ENCODE measurements around the gene KIAA0930.
"Not testable (repeated sequence)": the region's sequence is repeated elsewhere in the genome, so short reads cannot be mapped to it uniquely, and the experiment has no call there.

The KIAA0930 gene

DNA sequence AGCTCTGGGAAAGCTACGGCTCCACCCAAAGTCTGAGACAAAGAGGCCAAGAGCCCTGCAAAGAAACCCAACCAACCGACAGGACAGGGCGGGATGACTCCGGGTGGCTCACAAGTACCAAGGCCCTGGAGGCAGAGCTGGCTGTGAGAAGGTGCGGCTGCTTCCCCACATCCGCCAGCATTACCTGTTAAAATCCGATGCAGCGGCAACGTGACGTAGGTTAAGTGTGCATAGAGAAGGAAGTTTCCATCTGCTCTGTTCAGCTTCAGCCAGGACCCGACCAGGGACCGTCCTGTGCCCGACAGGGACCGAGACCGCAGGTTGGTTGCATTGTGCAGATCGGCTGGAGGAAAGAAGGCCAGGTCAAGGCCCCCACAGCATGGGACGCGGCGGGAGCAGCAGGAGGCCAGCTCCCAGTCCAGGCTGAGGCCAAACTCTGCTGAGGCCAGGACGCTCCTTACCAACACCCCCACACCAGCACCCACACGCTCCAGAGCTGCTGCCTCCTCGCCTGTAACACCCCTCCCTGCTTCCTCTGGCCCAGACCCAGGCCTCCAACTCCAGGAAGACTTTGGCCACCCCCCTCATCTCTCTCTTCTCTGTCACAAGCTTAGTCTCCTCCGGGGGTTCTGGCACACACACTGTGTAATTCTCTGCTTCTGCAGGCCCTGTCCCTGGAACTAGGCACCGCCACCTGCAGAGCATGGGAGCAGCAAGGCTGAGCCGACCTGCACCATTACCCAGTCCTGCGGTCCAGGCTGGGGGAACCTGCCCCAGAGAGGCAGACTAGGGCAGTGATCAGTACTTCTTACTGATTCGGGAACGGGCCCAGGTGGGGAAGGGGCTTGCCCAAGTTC is 42.9 kb downstream of the KIAA0930 start:
- no peak overlapping the region for H3K4me3 ChIP-seq (ENCODE audit: low read depth, low read length)
- DNase-seq (ENCODE audit: low read depth, low spot score), result no peak
- in situ Hi-C loops (cut with HindIII; ENCODE audit: low sequenced_read_pairs), result no loop called here
- no peak for TF ChIP-seq CTCF (IDR thresholded peaks at IDR 0.05; ENCODE audit: low read depth, low read length)

- in situ Hi-C loops (cut with HindIII; ENCODE audit: low sequenced_read_pairs), result no loop called here
- no peak for TF ChIP-seq CTCF (IDR thresholded peaks at IDR 0.05; ENCODE audit: low read depth, low read length)
- DNase-seq (ENCODE audit: low read depth, low spot score), result no peak
- H3K4me3 ChIP-seq (ENCODE audit: low read depth, low read length), result no peak overlapping the region
Observed at GRCh38 chr22:45196926-45197605, 43.6 kb downstream of the KIAA0930 start.

GRCh38 chr22:45196308-45196707 is 44.4 kb downstream of the KIAA0930 start:
- no peak for TF ChIP-seq CTCF (IDR thresholded peaks at IDR 0.05; ENCODE audit: low read depth, low read length)
- in situ Hi-C loops (cut with HindIII; ENCODE audit: low sequenced_read_pairs), result no loop called here
- no peak for DNase-seq (ENCODE audit: low read depth, low spot score)
- H3K4me3 ChIP-seq (ENCODE audit: low read depth, low read length), result no peak overlapping the region

GRCh38 chr22:45195616-45196015 is 45.1 kb downstream of the KIAA0930 start:
- no peak overlapping the region for H3K4me3 ChIP-seq (ENCODE audit: low read depth, low read length)
- in situ Hi-C loops (cut with HindIII; ENCODE audit: low sequenced_read_pairs), result no loop called here
- TF ChIP-seq CTCF (IDR thresholded peaks at IDR 0.05; ENCODE audit: low read depth, low read length), result no peak
- DNase-seq (ENCODE audit: low read depth, low spot score), result no peak

DNA sequence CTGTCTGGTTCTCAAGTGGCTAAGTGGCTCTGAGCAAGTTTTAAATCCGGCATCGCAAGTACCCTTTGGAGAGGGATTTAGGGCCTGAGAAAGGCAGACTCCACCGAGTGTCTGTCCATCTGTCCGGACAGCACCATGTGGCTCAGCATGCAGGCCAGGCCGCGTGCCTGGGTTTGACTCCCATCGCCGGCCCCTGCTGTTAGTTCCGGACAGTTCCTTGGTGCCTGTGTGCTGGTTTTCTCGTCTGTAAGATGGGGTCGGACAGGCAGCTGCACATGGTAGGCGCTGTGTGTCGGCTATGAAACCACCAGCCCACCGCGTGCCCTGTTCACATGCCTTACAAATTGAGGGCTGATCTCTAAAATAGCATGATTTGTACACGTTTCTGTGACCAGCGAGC is 46.0 kb downstream of the KIAA0930 start:
- no peak for DNase-seq (ENCODE audit: low read depth, low spot score)
- no peak for TF ChIP-seq CTCF (IDR thresholded peaks at IDR 0.05; ENCODE audit: low read depth, low read length)
- no peak overlapping the region for H3K4me3 ChIP-seq (ENCODE audit: low read depth, low read length)
- in situ Hi-C loops (cut with HindIII; ENCODE audit: low sequenced_read_pairs), result no loop called here

DNA sequence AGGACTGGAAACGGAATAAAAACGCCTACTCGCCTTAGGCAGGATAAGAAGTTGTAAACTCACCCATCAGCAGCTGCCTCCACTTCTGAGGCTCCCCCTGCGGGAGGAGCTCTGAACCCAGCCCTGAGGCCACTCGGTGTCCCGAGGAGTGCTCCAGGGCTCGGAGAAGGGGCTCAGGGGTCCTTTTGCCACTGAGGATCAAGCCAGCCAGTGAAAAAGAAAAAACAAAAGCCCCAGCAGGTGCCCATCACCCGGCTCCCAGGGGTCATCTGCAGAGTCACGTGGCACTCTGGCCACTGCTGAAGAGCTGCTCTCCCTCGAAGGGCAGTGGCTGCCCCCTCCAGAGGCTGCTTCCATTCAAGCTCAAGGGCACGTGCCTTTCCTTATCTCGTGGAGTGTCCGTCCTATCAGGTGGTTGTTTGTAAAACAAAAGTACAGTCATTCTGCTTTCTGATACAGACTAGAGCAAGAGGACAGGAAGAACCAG is 48.0 kb downstream of the KIAA0930 start:
- no peak for DNase-seq (ENCODE audit: low read depth, low spot score)
- no peak for TF ChIP-seq CTCF (IDR thresholded peaks at IDR 0.05; ENCODE audit: low read depth, low read length)
- H3K4me3 ChIP-seq (ENCODE audit: low read depth, low read length), result no peak overlapping the region
- in situ Hi-C loops (cut with HindIII; ENCODE audit: low sequenced_read_pairs), result no loop called here

DNA sequence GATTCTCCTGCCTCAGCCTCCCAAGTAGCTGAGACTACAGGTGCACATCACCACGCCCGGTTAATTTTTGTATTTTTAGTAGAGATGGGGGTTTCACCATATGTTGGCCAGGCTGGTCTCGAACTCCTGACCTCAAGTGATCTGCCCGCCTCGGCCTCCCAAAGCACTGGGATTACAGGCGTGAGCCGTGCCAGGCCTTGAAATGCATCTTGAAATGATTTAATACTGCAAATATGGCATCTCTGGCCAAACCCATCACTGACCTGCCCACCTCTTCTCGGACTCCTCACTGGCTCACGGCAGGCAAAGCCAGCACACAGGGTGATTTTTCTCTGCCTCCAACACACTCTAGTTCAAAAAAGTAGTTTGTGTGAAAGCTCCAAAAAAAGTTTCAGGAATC is 48.9 kb downstream of the KIAA0930 start:
- in situ Hi-C loops (cut with HindIII; ENCODE audit: low sequenced_read_pairs); DNase-seq (ENCODE audit: low read depth, low spot score): not testable (repeated sequence)

More for the DNA sequence above, 48.9 kb downstream of the KIAA0930 start:
- not testable (repeated sequence) for H3K4me3 ChIP-seq (ENCODE audit: low read depth, low read length)

Data from astrocyte of the spinal cord (primary cell).